Fibroblast of lung (primary cell): ENCODE measurements around the gene WFIKKN1. TPM values are rescaled to one million over a fixed set of nuclear protein-coding genes. Genes with fewer than 3 reads are reported as not detected.

Source experiments
- DNase-seq, 2 donors: peaks; one replicate each; pipeline versions ENCODE4 v3.0.0 to v3.0.0-alpha.2; 2010; ENCODE audit warnings: low read depth in 2 of 2
- H2AFZ ChIP-seq: 2 replicates; pipeline ENCODE4 v1.5.1; 2012; ENCODE audit warnings: low read length, control low read depth, inconsistent platforms
- H3K27ac ChIP-seq: 2 replicates; pipeline ENCODE4 v1.5.1; 2011; ENCODE audit warnings: low read length, control low read depth; ENCODE audit not compliant: insufficient read depth
- H3K27me3 ChIP-seq: 2 replicates; pipeline ENCODE4 v1.5.1; 2011; ENCODE audit warnings: mild to moderate bottlenecking, low read length; ENCODE audit not compliant: control insufficient read depth, insufficient read depth
- H3K36me3 ChIP-seq: 2 replicates; pipeline ENCODE4 v1.5.1; 2011; ENCODE audit warnings: low read length; ENCODE audit not compliant: control insufficient read depth, insufficient read depth
- H3K4me1 ChIP-seq: 2 replicates; pipeline ENCODE4 v1.5.1; 2011; ENCODE audit warnings: low read length; ENCODE audit not compliant: control insufficient read depth, insufficient read depth; ENCODE audit errors: extremely low read depth
- H3K4me2 ChIP-seq: 2 replicates; pipeline ENCODE4 v1.5.1; 2011; ENCODE audit warnings: low read length, control low read depth; ENCODE audit not compliant: insufficient read depth; ENCODE audit errors: extremely low read depth
- H3K4me3 ChIP-seq, 4 experiments: fragments of 200-600 bp in 1 of 4; sonication (generic) in 1 of 4; replicated peaks in 1 of 4; 2 replicates each; pipeline ENCODE4 v1.5.1; 2011 to 2016; ENCODE audit warnings: low read length in 4 of 4, low read depth in 3 of 4, mild to moderate bottlenecking in 3 of 4, control low read depth in 2 of 4, inconsistent platforms in 1 of 4, mixed read lengths in 1 of 4; ENCODE audit not compliant: insufficient read depth in 1 of 4; ENCODE audit errors: control extremely low read depth in 1 of 4
- H3K79me2 ChIP-seq: 2 replicates; pipeline ENCODE4 v1.5.1; 2012; ENCODE audit warnings: mild to moderate bottlenecking, low read length, inconsistent platforms; ENCODE audit not compliant: control insufficient read depth, insufficient read depth
- H3K9ac ChIP-seq: 2 replicates; pipeline ENCODE4 v1.5.1; 2011; ENCODE audit warnings: mild to moderate bottlenecking, low read length, control low read depth; ENCODE audit not compliant: insufficient read depth
- H3K9me3 ChIP-seq: 2 replicates; pipeline ENCODE4 v1.5.1; 2012; ENCODE audit warnings: low read depth, low read length; ENCODE audit not compliant: control insufficient read depth, insufficient read depth
- H4K20me1 ChIP-seq: 2 replicates; pipeline ENCODE4 v1.5.1; 2011; ENCODE audit warnings: low read length; ENCODE audit not compliant: control insufficient read depth, insufficient read depth; ENCODE audit errors: extremely low read depth
- EZH2 ChIP-seq: IDR thresholded peaks from 2 replicates; pipeline ENCODE4 v1.5.1; 2012; ENCODE audit warnings: low read length, control low read depth, mild to moderate bottlenecking; ENCODE audit errors: missing control alignments
- polyA plus RNA-seq, 2 donors: library from polyadenylated mRNA; depleted of rRNA in 1 of 2; stranded (reverse) in 1 of 2; unstranded in 1 of 2; fragments of >200 nt; gene quantifications; 2 replicates each; pipeline ENCODE4 v1.2.1, GENCODE V29; 2011 to 2012; ENCODE audit warnings: missing spikeins in 1 of 2
- total RNA-seq: library from RNA; depleted of rRNA; stranded (reverse); fragments of >200 nt; gene quantifications from 2 replicates; pipeline ENCODE4 v1.2.1, GENCODE V29; 2014
- TF ChIP-seq, protein P1 (sequence below), 2 donors: IDR thresholded peaks in 1 of 2; conservative IDR thresholded peaks in 1 of 2; 1 replicate in 1 of 2; 2 replicates in 1 of 2; pipeline ENCODE4 v1.5.1; 2011 to 2012; ENCODE audit warnings: low read length in 2 of 2, control low read depth in 1 of 2, inconsistent platforms in 1 of 2, low read depth in 1 of 2, mild to moderate bottlenecking in 1 of 2

Gene WFIKKN1
- total and polyA plus RNA-seq, 2 donors (not counting 1 experiment from before 2014, with no cell fraction given) = 0.17 TPM; not detected in 1

DNA sequence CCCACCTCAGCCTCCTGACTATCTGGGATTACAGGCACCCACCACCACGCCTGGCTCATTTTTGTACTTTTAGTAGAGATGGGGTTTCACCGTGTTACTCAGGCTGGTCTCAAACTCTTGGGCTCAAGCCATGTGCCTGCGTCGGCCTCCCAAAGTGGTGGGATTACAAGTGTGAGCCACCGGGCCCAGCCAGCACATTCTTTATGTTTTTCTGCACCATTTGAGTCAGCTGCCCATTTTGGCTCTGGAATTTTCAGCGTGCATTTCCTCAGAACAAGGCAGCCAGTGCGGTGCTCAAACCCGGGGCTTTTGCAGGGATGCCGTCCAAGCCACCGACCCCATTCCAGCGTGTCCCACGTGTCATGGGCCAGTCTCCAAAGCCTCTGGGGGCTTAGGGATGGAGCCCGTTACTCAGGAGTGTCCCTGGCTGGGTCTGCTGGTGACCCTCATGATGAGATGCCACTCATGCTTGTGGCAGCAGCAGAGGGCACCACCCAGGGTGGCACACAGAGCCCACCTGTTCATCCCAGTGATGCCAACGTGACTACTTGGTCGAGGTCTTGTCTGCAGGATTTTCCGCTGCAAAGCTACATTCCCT lies 44.6 kb upstream of the WFIKKN1 start:
- peak; percentile 19 to 62 for DNase-seq
- TF ChIP-seq, protein P1, sequence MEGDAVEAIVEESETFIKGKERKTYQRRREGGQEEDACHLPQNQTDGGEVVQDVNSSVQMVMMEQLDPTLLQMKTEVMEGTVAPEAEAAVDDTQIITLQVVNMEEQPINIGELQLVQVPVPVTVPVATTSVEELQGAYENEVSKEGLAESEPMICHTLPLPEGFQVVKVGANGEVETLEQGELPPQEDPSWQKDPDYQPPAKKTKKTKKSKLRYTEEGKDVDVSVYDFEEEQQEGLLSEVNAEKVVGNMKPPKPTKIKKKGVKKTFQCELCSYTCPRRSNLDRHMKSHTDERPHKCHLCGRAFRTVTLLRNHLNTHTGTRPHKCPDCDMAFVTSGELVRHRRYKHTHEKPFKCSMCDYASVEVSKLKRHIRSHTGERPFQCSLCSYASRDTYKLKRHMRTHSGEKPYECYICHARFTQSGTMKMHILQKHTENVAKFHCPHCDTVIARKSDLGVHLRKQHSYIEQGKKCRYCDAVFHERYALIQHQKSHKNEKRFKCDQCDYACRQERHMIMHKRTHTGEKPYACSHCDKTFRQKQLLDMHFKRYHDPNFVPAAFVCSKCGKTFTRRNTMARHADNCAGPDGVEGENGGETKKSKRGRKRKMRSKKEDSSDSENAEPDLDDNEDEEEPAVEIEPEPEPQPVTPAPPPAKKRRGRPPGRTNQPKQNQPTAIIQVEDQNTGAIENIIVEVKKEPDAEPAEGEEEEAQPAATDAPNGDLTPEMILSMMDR (conservative IDR thresholded peaks at IDR 0.05 in 1 of 2, IDR thresholded peaks at IDR 0.05 in 1 of 2; ENCODE audit: low read depth in 1 of 2, low read length in 2 of 2) = no peak
- no peak for TF ChIP-seq EZH2
- no peak overlapping the region for H3K4me2 ChIP-seq
- H3K9ac ChIP-seq = no peak overlapping the region
- H3K79me2 ChIP-seq = peaks cover 12% of the 10 kb centered on the region
- H3K9me3 ChIP-seq = no peaks in the 10 kb centered on the region
- H3K27me3 ChIP-seq = no peaks in the 10 kb centered on the region
- H4K20me1 ChIP-seq = no peaks in the 10 kb centered on the region
- no peak overlapping the region for H3K27ac ChIP-seq
- peaks cover 15% of the 10 kb centered on the region for H3K4me1 ChIP-seq
- H3K36me3 ChIP-seq = peaks cover 4% of the 10 kb centered on the region
- no peak overlapping the region for H2AFZ ChIP-seq
- H3K4me3 ChIP-seq = no peak overlapping the region

DNA sequence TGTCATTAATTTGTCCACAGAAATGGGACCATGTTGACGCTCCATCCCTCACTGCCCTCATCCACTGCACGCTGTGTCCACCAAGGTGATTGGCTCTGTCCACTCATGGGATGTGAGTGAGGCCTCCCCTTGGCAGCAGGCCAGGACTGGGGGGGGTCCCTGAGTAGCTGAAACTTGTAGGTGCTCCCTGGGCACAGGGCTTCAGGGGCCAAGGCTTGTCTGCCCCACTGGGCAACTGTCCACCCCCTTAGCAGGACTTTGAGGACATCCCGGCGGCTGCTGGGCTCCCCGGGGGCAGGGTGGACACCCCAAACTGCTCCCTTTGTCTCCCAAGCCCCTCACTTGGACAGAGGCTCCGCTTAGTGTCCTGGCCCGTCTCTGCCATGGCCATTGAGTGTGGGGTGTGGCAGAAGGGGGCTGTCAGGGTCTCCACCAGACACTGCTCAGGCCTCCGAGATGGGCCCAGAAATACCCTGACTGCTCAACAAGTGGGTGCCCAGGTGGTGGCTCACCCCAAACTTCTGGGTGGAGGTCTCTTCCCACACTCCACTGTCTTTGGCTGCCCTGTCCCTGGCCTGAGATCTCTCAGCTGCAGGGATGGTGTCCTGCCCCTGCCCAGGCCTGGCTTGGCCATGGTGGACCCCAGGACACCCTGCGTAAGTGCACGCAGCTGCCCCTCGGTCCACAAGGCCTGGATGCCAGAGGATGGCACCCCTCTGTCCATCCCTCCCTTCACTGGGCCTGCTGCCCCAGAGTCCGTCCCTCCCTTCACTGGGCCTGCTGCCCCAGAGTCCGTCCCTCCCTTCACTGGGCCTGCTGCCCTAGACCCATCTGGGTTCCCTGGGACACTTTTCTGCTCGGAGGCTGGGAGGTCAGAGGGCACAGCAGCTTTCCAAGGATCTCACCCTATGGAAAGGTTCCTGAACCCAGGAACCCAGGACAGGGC lies 43.9 kb upstream of the WFIKKN1 start:
- TF ChIP-seq EZH2 = no peak
- Histone ChIP-seq H3K36me3 (peaks cover 4% of the 10 kb centered on the region), H3K4me1 (peaks cover 16% of the 10 kb centered on the region), H3K27ac (peak overlapping the region; percentile 20), H3K27me3 (no peaks in the 10 kb centered on the region), H3K9ac (no peak overlapping the region), H3K79me2 (peaks cover 12% of the 10 kb centered on the region), H3K4me2 (peak overlapping the region; percentile 44), H3K4me3 (peak overlapping the region in 1 of 4 experiments; percentile 80), H4K20me1 (no peaks in the 10 kb centered on the region), H2AFZ (no peak overlapping the region), H3K9me3 (no peaks in the 10 kb centered on the region)
- peak; percentile 26 to 42 for DNase-seq

DNA sequence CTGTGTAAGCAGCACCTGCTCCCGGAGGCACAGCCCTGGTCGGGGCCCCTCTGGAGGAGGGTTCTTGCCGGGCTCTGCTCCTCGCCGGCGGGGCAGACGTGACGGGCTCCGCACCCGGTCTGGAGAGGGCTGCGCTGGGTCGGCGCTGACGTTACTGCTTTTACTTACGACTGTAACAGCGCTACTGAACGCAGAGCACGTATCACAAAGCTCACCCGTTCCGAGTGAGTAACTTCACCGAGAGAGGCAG lies 42.2 kb upstream of the WFIKKN1 start:
- Histone ChIP-seq H3K4me2 (peak overlapping the region; percentile 81), H2AFZ (no peak overlapping the region), H3K4me3 (peak overlapping the region; percentile 60 to 94 (median 87)), H3K27me3 (no peaks in the 10 kb centered on the region), H3K79me2 (peaks cover 15% of the 10 kb centered on the region), H3K36me3 (no peaks in the 10 kb centered on the region), H3K27ac (peak overlapping the region; percentile 90), H3K9ac (peak overlapping the region; percentile 94), H3K9me3 (no peaks in the 10 kb centered on the region), H3K4me1 (peaks cover 16% of the 10 kb centered on the region), H4K20me1 (no peaks in the 10 kb centered on the region)
- DNase-seq = peak; percentile 58 to 76
- no peak for TF ChIP-seq EZH2
- TF ChIP-seq, protein P1 (conservative IDR thresholded peaks at IDR 0.05 in 1 of 2, IDR thresholded peaks at IDR 0.05 in 1 of 2; ENCODE audit: low read depth in 1 of 2, low read length in 2 of 2) = no peak
